Activated CD8-positive, alpha-beta memory T cell treated with anti-CD3 and anti-CD28 coated beads for 1 hour (primary cell): ENCODE results near the gene HEPH.
"Not testable (repeated sequence)": the region's sequence is repeated elsewhere in the genome, so short reads cannot be mapped to it uniquely, and the experiment has no call there.

Experiments
- DNase-seq, 2 donors: peaks; one replicate each; pipeline ENCODE4 v3.0.0-alpha.2; 2020; ENCODE audit warnings: low read depth in 1 of 2; ENCODE audit errors: extremely low read depth in 1 of 2

The HEPH gene

GRCh38 chrX:66200855-66201795, 37.1 kb downstream of the HEPH start:
- DNase-seq: no peak

GRCh38 chrX:66203114-66203513, 39.1 kb downstream of the HEPH start:
- no peak for DNase-seq

- no peak for DNase-seq
Observed at GRCh38 chrX:66221856-66222255, 57.8 kb downstream of the HEPH start.

- no peak for DNase-seq
Observed at GRCh38 chrX:66232296-66232695, 68.2 kb downstream of the HEPH start.

GRCh38 chrX:66233209-66233608, 69.2 kb downstream of the HEPH start:
- DNase-seq: no peak

- not testable (repeated sequence) for DNase-seq
Observed at GRCh38 chrX:66233904-66234303, 69.9 kb downstream of the HEPH start.

- no peak for DNase-seq
Observed at GRCh38 chrX:66255359-66255967, 91.4 kb downstream of the HEPH start.

DNA sequence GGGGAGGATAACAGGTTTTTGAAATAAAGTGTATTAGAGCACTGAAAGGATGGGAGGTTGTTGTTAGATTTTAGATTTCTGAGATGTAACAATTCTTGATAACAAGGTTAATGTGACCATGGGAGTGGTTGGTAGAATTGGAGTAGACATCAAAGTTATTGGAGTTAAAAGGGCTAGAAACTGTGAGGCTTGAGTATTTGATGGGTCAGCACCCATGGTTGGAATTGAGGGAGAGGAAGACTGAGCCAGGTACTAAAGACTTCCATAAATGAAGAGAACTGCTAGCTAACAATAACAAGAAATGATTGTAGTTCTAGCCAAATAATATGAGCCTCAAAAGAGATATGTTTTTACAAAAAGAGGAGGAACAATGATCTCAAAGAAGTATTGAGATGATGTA, 98.8 kb downstream of the HEPH start:
- DNase-seq: no peak
